SU-DHL-6 (cell line): ENCODE measurements around the gene GMNC.

Experiments
- EZH2phosphoT487 ChIP-seq: fragments of 200-600 bp; sonication (generic), shearing (Covaris generic); conservative IDR thresholded peaks from 2 replicates; pipeline ENCODE4 v1.6.1; 2018; ENCODE audit warnings: mild to moderate bottlenecking, antibody characterized with exemption, low read length, moderate library complexity, mixed read lengths
- TF ChIP-seq, protein P1 (sequence below): fragments of 200-600 bp; sonication (generic); IDR thresholded peaks from one replicate; pipeline ENCODE4 v1.5.1; 2017; ENCODE audit warnings: antibody characterized with exemption, mild to moderate bottlenecking, low read length, moderate library complexity; ENCODE audit not compliant: insufficient read depth, poor library complexity, severe bottlenecking

DNA sequence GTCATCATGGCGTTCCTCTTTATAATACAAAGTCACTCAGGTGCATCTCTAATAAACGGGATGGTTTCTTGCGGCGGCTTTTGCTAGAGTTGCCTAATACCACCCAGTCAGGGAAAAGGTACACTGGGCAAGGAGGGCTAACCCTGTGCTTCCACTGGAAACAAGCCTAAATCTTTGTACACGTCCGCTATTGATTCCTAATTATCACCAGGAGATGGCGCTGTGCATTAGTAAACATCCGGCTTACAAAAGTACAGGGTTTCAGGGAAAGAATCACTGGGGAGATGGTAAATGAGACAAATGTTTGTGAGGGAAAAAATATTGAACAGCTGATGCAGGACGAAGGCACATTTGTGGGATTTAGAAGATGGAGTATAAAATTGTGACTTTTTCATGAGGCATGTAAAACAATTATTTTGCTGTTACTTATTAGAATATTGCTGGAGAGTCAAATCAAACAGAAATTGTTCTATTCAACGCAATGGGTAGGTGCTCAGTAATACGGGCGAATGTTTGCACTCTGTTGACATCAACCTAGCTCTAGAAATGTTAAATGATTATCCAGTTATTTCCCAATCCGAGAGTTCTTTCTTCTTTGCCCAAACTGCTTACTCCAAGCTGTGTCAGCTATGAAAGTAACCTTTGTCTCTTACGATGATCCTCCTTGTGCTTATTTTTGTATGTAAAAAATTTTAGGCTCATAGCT lies 50.6 kb downstream of the GMNC start:
- TF ChIP-seq, protein P1, sequence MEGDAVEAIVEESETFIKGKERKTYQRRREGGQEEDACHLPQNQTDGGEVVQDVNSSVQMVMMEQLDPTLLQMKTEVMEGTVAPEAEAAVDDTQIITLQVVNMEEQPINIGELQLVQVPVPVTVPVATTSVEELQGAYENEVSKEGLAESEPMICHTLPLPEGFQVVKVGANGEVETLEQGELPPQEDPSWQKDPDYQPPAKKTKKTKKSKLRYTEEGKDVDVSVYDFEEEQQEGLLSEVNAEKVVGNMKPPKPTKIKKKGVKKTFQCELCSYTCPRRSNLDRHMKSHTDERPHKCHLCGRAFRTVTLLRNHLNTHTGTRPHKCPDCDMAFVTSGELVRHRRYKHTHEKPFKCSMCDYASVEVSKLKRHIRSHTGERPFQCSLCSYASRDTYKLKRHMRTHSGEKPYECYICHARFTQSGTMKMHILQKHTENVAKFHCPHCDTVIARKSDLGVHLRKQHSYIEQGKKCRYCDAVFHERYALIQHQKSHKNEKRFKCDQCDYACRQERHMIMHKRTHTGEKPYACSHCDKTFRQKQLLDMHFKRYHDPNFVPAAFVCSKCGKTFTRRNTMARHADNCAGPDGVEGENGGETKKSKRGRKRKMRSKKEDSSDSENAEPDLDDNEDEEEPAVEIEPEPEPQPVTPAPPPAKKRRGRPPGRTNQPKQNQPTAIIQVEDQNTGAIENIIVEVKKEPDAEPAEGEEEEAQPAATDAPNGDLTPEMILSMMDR = peak; percentile 59
- no peak for TF ChIP-seq EZH2phosphoT487
